K562 (cell line): ENCODE data around the gene F2. TPM values are rescaled to one million over a fixed set of nuclear protein-coding genes. Genes with fewer than 3 reads are reported as not detected.

Source experiments
- ATAC-seq: fragments of 200-7000 bp; cut with Tn5 transposase; 3 replicates; pipeline ENCODE4 v1.9.1; 2020; ENCODE audit warnings: moderate library complexity
- BruUV-seq: library from RNA; stranded (reverse); fragments of 400-500 nt; replicated peaks from 2 replicates; lab custom pipeline; 2021; lab: Mats Ljungman, UMichigan
- CTCF ChIA-PET: fragments of 300-600 bp; formaldehyde crosslinking; extraction: SDS; loops from one replicate; lab custom pipeline; 2021; ENCODE audit warnings: low intra/inter-chr PET ratio; lab: Yijun Ruan, JAX
- POLR2A ChIA-PET: fragments of 300-600, 350-650 bp; sonication (Branson Sonifier 250); formaldehyde crosslinking; extraction: SDS; loops from one replicate; lab custom pipeline; 2021; ENCODE audit warnings: antibody characterized with exemption, inconsistent platforms; lab: Yijun Ruan, JAX
- DNase-seq, 4 experiments: peaks; one replicate each; pipeline versions ENCODE4 v3.0.0 to v3.0.0-alpha.2; 2011 to 2018; ENCODE audit warnings: low spot score in 3 of 4, mixed read lengths in 3 of 4; ENCODE audit errors: extremely low read depth in 1 of 4
- FAIRE-seq: peaks from 2 replicates; lab custom pipeline; 2011; peaks lifted over from hg19 to GRCh38; lab: Jason Lieb, UNC
- H2AFZ ChIP-seq: 2 replicates; pipeline ENCODE4 v1.6.0; 2011; ENCODE audit warnings: low read depth, low read length, control low read depth, inconsistent platforms
- H3K27ac ChIP-seq: fragments of 200-600 bp; 3 replicates; pipeline ENCODE4 v1.8.0; 2011; ENCODE audit warnings: low read depth, mild to moderate bottlenecking, control low read depth, inconsistent platforms, low read length, moderate library complexity, mixed read lengths; ENCODE audit errors: extremely low read depth
- H3K27me3 ChIP-seq, 2 experiments: fragments of 300-600 bp in 1 of 2; 2 replicates in 1 of 2; 3 replicates in 1 of 2; pipeline versions ENCODE4 v1.6.0 to v1.8.0; 2011; ENCODE audit warnings: inconsistent platforms in 2 of 2, low read length in 2 of 2, mild to moderate bottlenecking in 1 of 2, mixed read lengths in 1 of 2, moderate library complexity in 1 of 2; ENCODE audit not compliant: control insufficient read depth in 2 of 2, insufficient read depth in 2 of 2
- H3K36me3 ChIP-seq: fragments of 300-600 bp; 3 replicates; pipeline ENCODE4 v1.8.0; 2011; ENCODE audit warnings: mild to moderate bottlenecking, low read length, inconsistent platforms; ENCODE audit not compliant: control insufficient read depth, insufficient read depth
- H3K4me1 ChIP-seq, 2 experiments: fragments of 200-600 bp in 1 of 2; replicated peaks in 1 of 2; 2 replicates in 1 of 2; 3 replicates in 1 of 2; pipeline versions ENCODE4 v1.5.1 to v1.8.0; 2011; ENCODE audit warnings: inconsistent platforms in 2 of 2, low read length in 2 of 2, mild to moderate bottlenecking in 1 of 2, mixed read lengths in 1 of 2, moderate library complexity in 1 of 2; ENCODE audit not compliant: control insufficient read depth in 2 of 2, insufficient read depth in 2 of 2
- H3K4me2 ChIP-seq: 2 replicates; pipeline ENCODE4 v1.6.1; 2011; ENCODE audit warnings: low read length, control low read depth, inconsistent platforms, mixed read lengths; ENCODE audit not compliant: insufficient read depth
- H3K4me3 ChIP-seq: fragments of 200-600 bp; sonication (generic), shearing (Covaris generic); 2 replicates; pipeline ENCODE4 v1.5.1; 2016; ENCODE audit warnings: control low read depth, inconsistent platforms
- H3K79me2 ChIP-seq: fragments of 200-600 bp; 3 replicates; pipeline ENCODE4 v1.8.0; 2011; ENCODE audit warnings: low read length, inconsistent platforms; ENCODE audit not compliant: control insufficient read depth, insufficient read depth
- H3K9ac ChIP-seq, 2 experiments: 2 replicates each; pipeline versions ENCODE4 v1.6.0 to v1.6.1; 2011; ENCODE audit warnings: low read depth in 2 of 2, low read length in 2 of 2, control low read depth in 1 of 2, inconsistent platforms in 1 of 2, mild to moderate bottlenecking in 1 of 2, mixed read lengths in 1 of 2; ENCODE audit not compliant: insufficient read depth in 1 of 2
- H3K9me1 ChIP-seq: one replicate; pipeline ENCODE4 v1.6.0; 2011; ENCODE audit warnings: inconsistent platforms, mild to moderate bottlenecking, low read length, moderate library complexity; ENCODE audit not compliant: control insufficient read depth, insufficient read depth
- H3K9me3 ChIP-seq: replicated peaks from 2 replicates; pipeline ENCODE4 v1.5.1; 2011; ENCODE audit warnings: low read depth, low read length, inconsistent platforms; ENCODE audit not compliant: control insufficient read depth, insufficient read depth
- H4K20me1 ChIP-seq: replicated peaks from 2 replicates; pipeline ENCODE4 v1.6.1; 2011; ENCODE audit warnings: low read length, inconsistent platforms, mixed read lengths; ENCODE audit not compliant: control insufficient read depth, insufficient read depth
- CEBPB ChIP-seq: fragments of 450-650 bp; IDR thresholded peaks from 2 replicates; pipeline ENCODE4 v1.6.1; 2016; ENCODE audit warnings: missing genetic modification characterization, missing compliant biosample characterization
- CREM ChIP-seq: IDR thresholded peaks from 2 replicates; pipeline ENCODE4 v1.6.1; 2014; ENCODE audit warnings: antibody characterized with exemption, low read depth
- KAT8 ChIP-seq: fragments of 450-650 bp; IDR thresholded peaks from 2 replicates; pipeline ENCODE4 v1.6.1; 2016; ENCODE audit warnings: low read depth, mild to moderate bottlenecking
- POLR2A ChIP-seq: fragments of 450-650 bp; conservative IDR thresholded peaks from 2 replicates; pipeline ENCODE4 v1.6.1; 2016
- ZNF740 ChIP-seq, 3 experiments: fragments of 200-800 bp in 1 of 3; sonication (Bioruptor generic) in 1 of 3; sonication (generic) in 1 of 3; formaldehyde crosslinking in 1 of 3; IDR thresholded peaks; 2 replicates each; pipeline versions ENCODE4 v1.6.1 to v1.8.0; 2016 to 2022; ENCODE audit warnings: mild to moderate bottlenecking in 2 of 3, missing compliant biosample characterization in 2 of 3, missing genetic modification characterization in 2 of 3, missing genetic modification reagents in 1 of 3
- WGBS: fragments of 100-300 bp; shearing (Covaris generic); methylation state at CpG from one replicate; pipeline ENCODE4 v1.1.6; 2016; ENCODE audit warnings: low coverage, mixed read lengths; ENCODE audit not compliant: insufficient coverage; ENCODE audit errors: missing lambda C conversion rate; 5-methylcytosine and 5-hydroxymethylcytosine counted together
- in situ Hi-C: fragments of 300-500 bp; cut with MboI; formaldehyde crosslinking; loops from 4 replicates; pipeline ENCODE4 v1.15.0; 2018; ENCODE audit warnings: inconsistent platforms, mixed read lengths
- intact Hi-C: fragments of 100-400 bp; cut with micrococcal nuclease; formaldehyde crosslinking; loops from 2 replicates; pipeline ENCODE4 v1.14.2; 2022
- polyA plus RNA-seq, 8 experiments: library from polyadenylated mRNA; depleted of rRNA in 4 of 8; stranded (reverse) in 5 of 8; unstranded in 3 of 8; fragments of >200 nt; fragmentation: Nextera tagmentation in 2 of 8; fragmentation: Illumina TruSeq in 1 of 8; extraction: Ambion mirVana in 2 of 8; extraction: Trizol in 1 of 8; gene quantifications; 2 replicates each; pipeline versions ENCODE4 v1.2.1 to v1.2.3, GENCODE V29; 2011 to 2014; ENCODE audit warnings: inconsistent platforms in 1 of 8, missing spikeins in 1 of 8
- total RNA-seq, 7 experiments: library from RNA; depleted of rRNA in 6 of 7; stranded (reverse); fragments of >200 nt in 6 of 7; fragmentation: Illumina TruSeq in 2 of 7; extraction: Trizol in 2 of 7; gene quantifications; 2 replicates each; pipeline versions ENCODE4 v1.2.1 to v1.2.3, GENCODE V29; 2011 to 2021; ENCODE audit warnings: low replicate concordance in 1 of 7
- TF ChIP-seq, protein P1 (sequence below): fragments of 250-450 bp; sonication (Bioruptor Pico); IDR thresholded peaks from 2 replicates; pipeline ENCODE4 v1.8.0; 2022; ENCODE audit warnings: inconsistent platforms, mild to moderate bottlenecking, moderate library complexity, borderline replicate concordance
- TF ChIP-seq, protein P2 (sequence below): IDR thresholded peaks from 2 replicates; pipeline ENCODE4 v1.6.1; 2014; ENCODE audit warnings: antibody characterized with exemption

F2 gene
- total and polyA plus RNA-seq, 9 of the 15 experiments (the other 6 are each of a cell fraction or from before 2014, with no cell fraction given): 0.16 TPM; not detected in 8

DNA sequence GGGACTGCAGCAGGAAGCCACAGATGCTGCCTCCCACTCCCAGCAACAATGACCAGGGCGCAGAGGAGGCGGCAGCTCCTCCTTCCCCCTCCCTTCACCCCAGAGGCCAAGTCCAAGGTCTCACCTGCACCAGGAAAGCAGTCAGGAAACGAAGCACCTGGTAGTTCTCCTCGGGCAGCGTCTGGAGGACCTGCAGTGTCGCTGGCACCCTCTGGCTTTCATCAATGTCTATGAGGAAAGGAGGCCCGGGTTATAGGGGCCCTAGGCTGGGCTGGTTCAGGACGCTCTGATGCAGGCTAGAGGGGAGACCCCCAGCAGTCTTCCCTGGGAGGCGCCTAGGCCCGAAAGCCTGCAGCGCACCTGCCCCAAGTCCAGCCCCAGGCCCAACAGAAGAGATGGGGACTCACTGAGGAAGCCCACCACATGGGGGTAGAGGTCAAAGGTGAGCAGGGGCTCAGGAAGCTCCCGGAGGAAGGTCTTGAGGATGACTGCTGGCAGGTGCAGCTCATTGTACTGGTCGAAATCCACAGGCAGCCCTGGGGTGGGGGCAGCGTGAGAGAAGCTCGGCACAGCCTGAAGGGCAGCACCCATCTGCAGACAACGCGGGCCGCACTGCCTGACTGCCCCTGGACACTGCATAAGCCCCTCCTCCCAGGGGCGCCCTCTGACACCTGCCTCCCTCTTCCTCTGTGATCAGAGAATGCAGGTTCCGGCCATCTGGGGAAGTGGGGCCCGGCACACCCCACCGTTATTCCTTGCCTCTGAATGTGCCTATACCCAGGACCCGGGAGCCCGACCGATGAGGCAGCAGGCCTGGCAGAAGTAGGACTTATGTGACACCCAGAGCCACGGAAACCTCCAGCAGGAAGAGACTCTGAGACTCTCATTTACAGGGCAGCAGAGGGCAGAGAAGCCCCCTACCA lies 39.5 kb upstream of the F2 start:
- Histone ChIP-seq H3K4me2 (no peak overlapping the region), H3K27ac (no peak overlapping the region), H3K27me3 (no peaks in the 10 kb centered on the region), H3K9ac (no peak overlapping the region), H3K9me3 (no peaks in the 10 kb centered on the region), H3K9me1 (peaks cover 2% of the 10 kb centered on the region), H4K20me1 (no peaks in the 10 kb centered on the region), H2AFZ (no peak overlapping the region), H3K4me1 (peaks cover 0 to 4% of the 10 kb centered on the region in 2 experiments; a peak in 2 of 5 replicates), H3K4me3 (no peak overlapping the region), H3K79me2 (no peaks in the 10 kb centered on the region), H3K36me3 (peaks cover 44% of the 10 kb centered on the region; the same call in 2 of the 3 replicates)
- intact Hi-C loops: no loop called here
- CTCF ChIA-PET: no interaction called here
- FAIRE-seq: no peak
- DNase-seq: no peak
- in situ Hi-C loops: no loop called here
- ATAC-seq: no peak
- TF ChIP-seq POLR2A: no peak
- no peak for TF ChIP-seq CEBPB (tag)
- TF ChIP-seq, protein P1, sequence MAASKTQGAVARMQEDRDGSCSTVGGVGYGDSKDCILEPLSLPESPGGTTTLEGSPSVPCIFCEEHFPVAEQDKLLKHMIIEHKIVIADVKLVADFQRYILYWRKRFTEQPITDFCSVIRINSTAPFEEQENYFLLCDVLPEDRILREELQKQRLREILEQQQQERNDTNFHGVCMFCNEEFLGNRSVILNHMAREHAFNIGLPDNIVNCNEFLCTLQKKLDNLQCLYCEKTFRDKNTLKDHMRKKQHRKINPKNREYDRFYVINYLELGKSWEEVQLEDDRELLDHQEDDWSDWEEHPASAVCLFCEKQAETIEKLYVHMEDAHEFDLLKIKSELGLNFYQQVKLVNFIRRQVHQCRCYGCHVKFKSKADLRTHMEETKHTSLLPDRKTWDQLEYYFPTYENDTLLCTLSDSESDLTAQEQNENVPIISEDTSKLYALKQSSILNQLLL (CRISPR knock-in tag): no peak
- no peak for TF ChIP-seq CREM
- TF ChIP-seq KAT8: no peak
- no peak for TF ChIP-seq ZNF740 (CRISPR knock-in tag; IDR thresholded peaks at IDR 0.05)
- no peak for TF ChIP-seq ZNF740 (tag; IDR thresholded peaks at IDR 0.05)
- TF ChIP-seq, protein P2, sequence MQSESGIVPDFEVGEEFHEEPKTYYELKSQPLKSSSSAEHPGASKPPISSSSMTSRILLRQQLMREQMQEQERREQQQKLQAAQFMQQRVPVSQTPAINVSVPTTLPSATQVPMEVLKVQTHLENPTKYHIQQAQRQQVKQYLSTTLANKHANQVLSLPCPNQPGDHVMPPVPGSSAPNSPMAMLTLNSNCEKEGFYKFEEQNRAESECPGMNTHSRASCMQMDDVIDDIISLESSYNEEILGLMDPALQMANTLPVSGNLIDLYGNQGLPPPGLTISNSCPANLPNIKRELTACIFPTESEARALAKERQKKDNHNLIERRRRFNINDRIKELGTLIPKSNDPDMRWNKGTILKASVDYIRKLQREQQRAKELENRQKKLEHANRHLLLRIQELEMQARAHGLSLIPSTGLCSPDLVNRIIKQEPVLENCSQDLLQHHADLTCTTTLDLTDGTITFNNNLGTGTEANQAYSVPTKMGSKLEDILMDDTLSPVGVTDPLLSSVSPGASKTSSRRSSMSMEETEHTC: no peak
- WGBS: 87% methylated on average over 17 of the region's 26 CpGs
- no TSS peak for BruUV-seq
- POLR2A ChIA-PET: interaction anchor here (0.6 kb wide), 1 partner anchor 61 kb away, joined by 3 read pairs; no protein-coding TSS in a partner anchor
